Measurements from ENCODE around the gene AP1G2. TPM values are rescaled to one million over a fixed set of nuclear protein-coding genes. Genes with fewer than 3 reads are reported as not detected.

The AP1G2 gene
- total RNA-seq, 1 donor from 2014 or later, result 40.5 TPM

- DNase-seq (ENCODE audit: low read depth), result no peak
- TF ChIP-seq CTCF (IDR thresholded peaks at IDR 0.05; ENCODE audit: insufficient read depth, low read length, severe bottlenecking), result no peak
- no peak overlapping the region for H3K4me3 ChIP-seq (ENCODE audit: low read depth, low read length)
- H3K36me3 ChIP-seq (ENCODE audit: control insufficient read depth, insufficient read depth, low read length), result no peaks in the 10 kb centered on the region
- no peaks in the 10 kb centered on the region for H3K27me3 ChIP-seq (ENCODE audit: control insufficient read depth, insufficient read depth, low read length)
- FAIRE-seq, result peak; percentile 28
These were observed 25.3 kb downstream of the AP1G2 start for GRCh38 chr14:23542261-23542660.

- FAIRE-seq (no peak), DNase-seq (ENCODE audit: low read depth) (no peak)
- H3K4me3 ChIP-seq (ENCODE audit: low read depth, low read length), result no peak overlapping the region
- H3K36me3 ChIP-seq (ENCODE audit: control insufficient read depth, insufficient read depth, low read length), result no peaks in the 10 kb centered on the region
- no peaks in the 10 kb centered on the region for H3K27me3 ChIP-seq (ENCODE audit: control insufficient read depth, insufficient read depth, low read length)
- TF ChIP-seq CTCF (IDR thresholded peaks at IDR 0.05; ENCODE audit: insufficient read depth, low read length, severe bottlenecking), result no peak
These were observed 27.5 kb downstream of the AP1G2 start for GRCh38 chr14:23540141-23540469.

- FAIRE-seq (no peak), DNase-seq (ENCODE audit: low read depth) (peak; percentile 32)
- TF ChIP-seq CTCF (IDR thresholded peaks at IDR 0.05; ENCODE audit: insufficient read depth, low read length, severe bottlenecking), result peak; percentile 83
- no peak overlapping the region for H3K4me3 ChIP-seq (ENCODE audit: low read depth, low read length)
- no peaks in the 10 kb centered on the region for H3K36me3 ChIP-seq (ENCODE audit: control insufficient read depth, insufficient read depth, low read length)
- H3K27me3 ChIP-seq (ENCODE audit: control insufficient read depth, insufficient read depth, low read length), result no peaks in the 10 kb centered on the region
These were observed 28.1 kb downstream of the AP1G2 start for GRCh38 chr14:23539248-23540140.

DNA sequence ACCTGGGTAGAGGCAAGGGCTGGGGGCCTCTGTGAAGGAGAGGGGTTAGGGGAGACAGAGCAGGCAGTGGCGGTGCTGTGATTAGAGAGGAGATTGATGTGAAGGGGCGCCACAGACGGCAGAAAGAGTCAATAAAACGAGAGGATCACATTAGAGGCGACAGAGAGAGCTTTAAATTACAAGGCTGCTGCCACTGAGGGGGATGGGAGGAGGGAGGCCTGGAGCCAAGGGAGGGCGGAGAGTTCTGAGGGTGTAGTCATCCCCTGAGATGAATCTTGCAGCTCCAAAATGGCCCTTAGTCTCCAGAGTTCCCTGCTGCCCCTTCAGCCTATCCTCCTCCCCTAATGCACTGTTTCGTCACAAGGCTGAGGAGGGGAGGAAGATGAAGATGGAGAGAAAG is 28.8 kb downstream of the AP1G2 start:
- no peak for TF ChIP-seq CTCF (IDR thresholded peaks at IDR 0.05; ENCODE audit: insufficient read depth, low read length, severe bottlenecking)
- Histone ChIP-seq H3K36me3 (ENCODE audit: control insufficient read depth, insufficient read depth, low read length) (no peaks in the 10 kb centered on the region), H3K4me3 (ENCODE audit: low read depth, low read length) (no peak overlapping the region), H3K27me3 (ENCODE audit: control insufficient read depth, insufficient read depth, low read length) (no peaks in the 10 kb centered on the region)
- DNase-seq (ENCODE audit: low read depth) (no peak), FAIRE-seq (no peak)

- H3K36me3 ChIP-seq (ENCODE audit: control insufficient read depth, insufficient read depth, low read length), result no peaks in the 10 kb centered on the region
- H3K4me3 ChIP-seq (ENCODE audit: low read depth, low read length), result no peak overlapping the region
- H3K27me3 ChIP-seq (ENCODE audit: control insufficient read depth, insufficient read depth, low read length), result no peaks in the 10 kb centered on the region
- no peak for TF ChIP-seq CTCF (IDR thresholded peaks at IDR 0.05; ENCODE audit: insufficient read depth, low read length, severe bottlenecking)
- DNase-seq (ENCODE audit: low read depth), result no peak
- FAIRE-seq, result no peak
These were observed 29.4 kb downstream of the AP1G2 start for GRCh38 chr14:23538050-23538718.
